Liver (tissue), 9 donors: ENCODE data around the gene XAB2. TPM values are rescaled to one million over a fixed set of nuclear protein-coding genes. Genes with fewer than 3 reads are reported as not detected.

Experiments
- DNase-seq: peaks from one replicate; pipeline ENCODE4 v3.0.0-alpha.2; 2017; ENCODE audit warnings: low spot score
- H3K27ac ChIP-seq, 2 donors: one replicate each; pipeline ENCODE4 v1.7.0; 2013; ENCODE audit warnings: inconsistent platforms in 2 of 2, low read length in 2 of 2, control low read depth in 1 of 2, low read depth in 1 of 2, mild to moderate bottlenecking in 1 of 2
- H3K27me3 ChIP-seq, 4 donors: one replicate each; pipeline versions ENCODE4 v1.6.1 to v1.7.0; 2013; ENCODE audit warnings: low read length in 3 of 4, inconsistent platforms in 1 of 4, mild to moderate bottlenecking in 1 of 4, moderate library complexity in 1 of 4; ENCODE audit not compliant: control insufficient read depth in 4 of 4, insufficient read depth in 4 of 4
- H3K36me3 ChIP-seq, 4 donors: one replicate each; pipeline versions ENCODE4 v1.6.1 to v1.7.0; 2013; ENCODE audit warnings: low read length in 3 of 4, mild to moderate bottlenecking in 3 of 4, low read depth in 1 of 4, moderate library complexity in 1 of 4; ENCODE audit not compliant: control insufficient read depth in 4 of 4, insufficient read depth in 3 of 4
- H3K4me1 ChIP-seq, 4 donors: one replicate each; pipeline versions ENCODE4 v1.6.1 to v1.7.0; 2013; ENCODE audit warnings: low read length in 3 of 4, mild to moderate bottlenecking in 3 of 4, moderate library complexity in 1 of 4; ENCODE audit not compliant: control insufficient read depth in 4 of 4, insufficient read depth in 4 of 4
- H3K4me3 ChIP-seq, 3 donors: one replicate each; pipeline versions ENCODE4 v1.6.1 to v1.7.0; 2013; ENCODE audit warnings: low read length in 3 of 3, control low read depth in 1 of 3, low read depth in 1 of 3, mild to moderate bottlenecking in 1 of 3
- H3K9ac ChIP-seq, 2 donors: one replicate each; pipeline ENCODE4 v1.7.0; 2013; ENCODE audit warnings: low read length in 2 of 2, mild to moderate bottlenecking in 2 of 2, moderate library complexity in 2 of 2, control low read depth in 1 of 2, low read depth in 1 of 2
- H3K9me3 ChIP-seq, 4 donors: one replicate each; pipeline versions ENCODE4 v1.6.1 to v1.7.0; 2013; ENCODE audit warnings: low read length in 3 of 4; ENCODE audit not compliant: control insufficient read depth in 4 of 4
- ATF3 ChIP-seq: IDR thresholded peaks from 2 replicates; pipeline ENCODE4 v1.6.1; 2016; ENCODE audit warnings: antibody characterized with exemption
- CTCF ChIP-seq: fragments of 150-350 bp; IDR thresholded peaks from 2 replicates; pipeline ENCODE4 v1.5.1; 2017; ENCODE audit warnings: improper control_type of control experiment, low read depth, low read length; ENCODE audit not compliant: missing input control
- EGR1 ChIP-seq, 2 donors: IDR thresholded peaks; 2 replicates each; pipeline ENCODE4 v1.6.1; 2016 to 2018; ENCODE audit warnings: antibody characterized with exemption in 2 of 2, low read depth in 2 of 2
- FOXA2 ChIP-seq: IDR thresholded peaks from 2 replicates; pipeline ENCODE4 v1.6.1; 2016; ENCODE audit warnings: antibody characterized with exemption
- GABPA ChIP-seq, 2 donors: IDR thresholded peaks in 1 of 2; conservative IDR thresholded peaks in 1 of 2; 2 replicates each; pipeline ENCODE4 v1.6.1; 2016; ENCODE audit warnings: antibody characterized with exemption in 2 of 2, mild to moderate bottlenecking in 1 of 2, moderate library complexity in 1 of 2
- HNF4A ChIP-seq, 2 donors: conservative IDR thresholded peaks; 2 replicates each; pipeline ENCODE4 v1.6.1; 2016; ENCODE audit warnings: antibody characterized with exemption in 2 of 2, mild to moderate bottlenecking in 2 of 2
- HNF4G ChIP-seq: IDR thresholded peaks from 2 replicates; pipeline ENCODE4 v1.6.1; 2016; ENCODE audit warnings: antibody characterized with exemption
- JUND ChIP-seq, 2 donors: IDR thresholded peaks; 2 replicates each; pipeline ENCODE4 v1.6.1; 2016; ENCODE audit warnings: antibody characterized with exemption in 2 of 2
- MAX ChIP-seq: IDR thresholded peaks from 2 replicates; pipeline ENCODE4 v1.6.1; 2016; ENCODE audit warnings: antibody characterized with exemption
- NR2F2 ChIP-seq: IDR thresholded peaks from 2 replicates; pipeline ENCODE4 v1.6.1; 2016; ENCODE audit warnings: antibody characterized with exemption
- RAD21 ChIP-seq, 2 donors: IDR thresholded peaks; 2 replicates each; pipeline ENCODE4 v1.6.1; 2016; ENCODE audit warnings: antibody characterized with exemption in 2 of 2, mild to moderate bottlenecking in 2 of 2
- REST ChIP-seq: IDR thresholded peaks from 2 replicates; pipeline ENCODE4 v1.6.1; 2016; ENCODE audit warnings: antibody characterized with exemption, mild to moderate bottlenecking
- RXRA ChIP-seq, 2 donors: IDR thresholded peaks; 2 replicates each; pipeline ENCODE4 v1.6.1; 2017 to 2018; ENCODE audit warnings: antibody characterized with exemption in 2 of 2, mild to moderate bottlenecking in 1 of 2
- SP1 ChIP-seq: IDR thresholded peaks from 2 replicates; pipeline ENCODE4 v1.6.1; 2018; ENCODE audit warnings: antibody characterized with exemption, mild to moderate bottlenecking
- TAF1 ChIP-seq: conservative IDR thresholded peaks from 2 replicates; pipeline ENCODE4 v1.6.1; 2016; ENCODE audit warnings: antibody characterized with exemption, mild to moderate bottlenecking
- YY1 ChIP-seq: IDR thresholded peaks from 2 replicates; pipeline ENCODE4 v1.6.1; 2016; ENCODE audit warnings: antibody characterized with exemption, mild to moderate bottlenecking
- ZBTB33 ChIP-seq: IDR thresholded peaks from 2 replicates; pipeline ENCODE4 v1.6.1; 2016; ENCODE audit warnings: antibody characterized with exemption
- WGBS: extraction: QIAGEN DNeasy Blood & Tissue Kit; methylation state at CpG from one replicate; pipeline ENCODE4 v1.1.7; 2013; 5-methylcytosine and 5-hydroxymethylcytosine counted together
- polyA plus RNA-seq, 2 donors: library from polyadenylated mRNA; stranded (reverse) in 1 of 2; unstranded in 1 of 2; fragments of 200-250 nt in 1 of 2; fragments of >200 nt in 1 of 2; fragmentation: Nextera tagmentation in 1 of 2; extraction: Ambion mirVana in 1 of 2; gene quantifications; one replicate each; pipeline versions ENCODE4 v1.2.1 to v1.2.3, GENCODE V29; 2013 to 2015
- total RNA-seq, 2 donors: library from RNA; depleted of rRNA; stranded (reverse); fragments of >200 nt; gene quantifications; one replicate each; pipeline ENCODE4 v1.2.3, GENCODE V29; 2014
- donor health status: healthy.
- donor health status: healthy.
- donor health status: healthy.
- donor health status: healthy.
- donor health status: healthy.

The XAB2 gene
- total and polyA plus RNA-seq, 4 donors: 5.1 to 21.3 (median 15.3) TPM

- TF ChIP-seq TAF1: no peak
- TF ChIP-seq RXRA (IDR thresholded peaks at IDR 0.05): no peak
- no peak for TF ChIP-seq FOXA2
- no peak for TF ChIP-seq NR2F2
- no peak for TF ChIP-seq MAX
- TF ChIP-seq ZBTB33: no peak
- no peak for TF ChIP-seq JUND (IDR thresholded peaks at IDR 0.05)
Observed at GRCh38 chr19:7672522-7672921, 43.2 kb upstream of the XAB2 start (continued).

- Histone ChIP-seq H3K9me3 (no peaks in the 10 kb centered on the region), H3K9ac (no peak overlapping the region), H3K4me3 (no peak overlapping the region), H3K27ac (no peak overlapping the region), H3K27me3 (peaks cover 0 to 4% (median 0%) of the 10 kb centered on the region in 4 donors), H3K4me1 (peaks cover 0 to 4% (median 3%) of the 10 kb centered on the region in 4 donors), H3K36me3 (no peaks in the 10 kb centered on the region)
- 46% methylated on average over 9 of the region's 9 CpGs for WGBS
- no peak for DNase-seq
- no peak for TF ChIP-seq SP1
- TF ChIP-seq EGR1 (IDR thresholded peaks at IDR 0.05; ENCODE audit: low read depth in 2 of 2): no peak
- TF ChIP-seq HNF4A (conservative IDR thresholded peaks at IDR 0.05): no peak
- TF ChIP-seq RAD21 (IDR thresholded peaks at IDR 0.05): no peak
- TF ChIP-seq MAX: no peak
- TF ChIP-seq ZBTB33: no peak
- no peak for TF ChIP-seq CTCF
- no peak for TF ChIP-seq NR2F2
- no peak for TF ChIP-seq HNF4G
- no peak for TF ChIP-seq TAF1
- no peak for TF ChIP-seq FOXA2
- no peak for TF ChIP-seq YY1
- no peak for TF ChIP-seq REST
- TF ChIP-seq GABPA (IDR thresholded peaks at IDR 0.05 in 1 of 2, conservative IDR thresholded peaks at IDR 0.05 in 1 of 2): no peak
- no peak for TF ChIP-seq JUND (IDR thresholded peaks at IDR 0.05)
- TF ChIP-seq ATF3: no peak
Observed at GRCh38 chr19:7670790-7671189, 41.4 kb upstream of the XAB2 start.
